GM12875 (cell line): ENCODE data around the gene PLA2G4D.

ENCODE experiments used
- H3K4me3 ChIP-seq: one replicate; pipeline ENCODE4 v1.5.1; 2011; ENCODE audit warnings: low read depth, low read length, control low read depth
- TF ChIP-seq, protein P1 (sequence below): IDR thresholded peaks from 2 replicates; pipeline ENCODE4 v1.5.1; 2011; ENCODE audit warnings: low read depth, mild to moderate bottlenecking, control low read depth, inconsistent platforms, low read length, moderate library complexity, borderline replicate concordance; ENCODE audit not compliant: insufficient read depth

The PLA2G4D gene

DNA sequence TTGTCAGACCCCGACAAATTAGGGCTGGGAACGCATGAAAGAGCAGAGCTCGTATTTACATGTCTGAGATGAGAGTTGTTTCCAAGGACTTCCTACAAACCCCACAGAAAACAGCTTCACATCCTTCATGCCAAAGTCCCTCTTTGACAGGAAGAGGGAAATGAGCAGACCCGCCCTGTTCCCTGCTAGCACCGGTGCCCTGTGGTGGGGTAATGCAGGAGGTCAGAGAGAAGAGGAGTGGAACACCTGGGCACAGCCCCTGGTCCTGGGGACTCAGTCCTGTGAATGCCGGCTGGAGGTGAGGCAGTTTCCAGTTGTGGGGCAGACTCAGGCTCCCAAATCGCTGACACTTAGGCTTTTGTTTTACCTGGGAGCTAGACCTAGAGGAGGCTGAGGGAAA, 4.0 kb downstream of the PLA2G4D start:
- TF ChIP-seq, protein P1, sequence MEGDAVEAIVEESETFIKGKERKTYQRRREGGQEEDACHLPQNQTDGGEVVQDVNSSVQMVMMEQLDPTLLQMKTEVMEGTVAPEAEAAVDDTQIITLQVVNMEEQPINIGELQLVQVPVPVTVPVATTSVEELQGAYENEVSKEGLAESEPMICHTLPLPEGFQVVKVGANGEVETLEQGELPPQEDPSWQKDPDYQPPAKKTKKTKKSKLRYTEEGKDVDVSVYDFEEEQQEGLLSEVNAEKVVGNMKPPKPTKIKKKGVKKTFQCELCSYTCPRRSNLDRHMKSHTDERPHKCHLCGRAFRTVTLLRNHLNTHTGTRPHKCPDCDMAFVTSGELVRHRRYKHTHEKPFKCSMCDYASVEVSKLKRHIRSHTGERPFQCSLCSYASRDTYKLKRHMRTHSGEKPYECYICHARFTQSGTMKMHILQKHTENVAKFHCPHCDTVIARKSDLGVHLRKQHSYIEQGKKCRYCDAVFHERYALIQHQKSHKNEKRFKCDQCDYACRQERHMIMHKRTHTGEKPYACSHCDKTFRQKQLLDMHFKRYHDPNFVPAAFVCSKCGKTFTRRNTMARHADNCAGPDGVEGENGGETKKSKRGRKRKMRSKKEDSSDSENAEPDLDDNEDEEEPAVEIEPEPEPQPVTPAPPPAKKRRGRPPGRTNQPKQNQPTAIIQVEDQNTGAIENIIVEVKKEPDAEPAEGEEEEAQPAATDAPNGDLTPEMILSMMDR = no peak
- H3K4me3 ChIP-seq = no peak overlapping the region

DNA sequence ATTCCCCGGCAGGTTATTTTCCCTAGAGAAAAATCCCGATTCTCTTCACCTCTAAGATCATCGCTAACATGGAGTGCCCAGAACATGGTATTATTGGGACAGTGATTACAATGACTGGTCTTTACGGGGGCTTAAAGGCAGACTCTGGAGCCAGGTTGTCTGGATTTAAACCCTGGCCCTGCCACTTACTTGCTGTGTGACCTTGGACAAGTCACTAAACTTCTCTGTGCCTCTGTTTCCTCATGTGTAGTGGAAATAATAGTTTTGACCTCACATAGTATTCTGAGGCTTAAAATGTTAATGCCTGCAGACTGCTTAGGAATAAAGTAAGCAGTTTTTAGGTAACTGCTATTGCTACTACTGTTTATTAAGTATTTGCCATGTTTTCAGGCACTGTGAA, 4.4 kb downstream of the PLA2G4D start:
- TF ChIP-seq, protein P1 = no peak
- no peak overlapping the region for H3K4me3 ChIP-seq

DNA sequence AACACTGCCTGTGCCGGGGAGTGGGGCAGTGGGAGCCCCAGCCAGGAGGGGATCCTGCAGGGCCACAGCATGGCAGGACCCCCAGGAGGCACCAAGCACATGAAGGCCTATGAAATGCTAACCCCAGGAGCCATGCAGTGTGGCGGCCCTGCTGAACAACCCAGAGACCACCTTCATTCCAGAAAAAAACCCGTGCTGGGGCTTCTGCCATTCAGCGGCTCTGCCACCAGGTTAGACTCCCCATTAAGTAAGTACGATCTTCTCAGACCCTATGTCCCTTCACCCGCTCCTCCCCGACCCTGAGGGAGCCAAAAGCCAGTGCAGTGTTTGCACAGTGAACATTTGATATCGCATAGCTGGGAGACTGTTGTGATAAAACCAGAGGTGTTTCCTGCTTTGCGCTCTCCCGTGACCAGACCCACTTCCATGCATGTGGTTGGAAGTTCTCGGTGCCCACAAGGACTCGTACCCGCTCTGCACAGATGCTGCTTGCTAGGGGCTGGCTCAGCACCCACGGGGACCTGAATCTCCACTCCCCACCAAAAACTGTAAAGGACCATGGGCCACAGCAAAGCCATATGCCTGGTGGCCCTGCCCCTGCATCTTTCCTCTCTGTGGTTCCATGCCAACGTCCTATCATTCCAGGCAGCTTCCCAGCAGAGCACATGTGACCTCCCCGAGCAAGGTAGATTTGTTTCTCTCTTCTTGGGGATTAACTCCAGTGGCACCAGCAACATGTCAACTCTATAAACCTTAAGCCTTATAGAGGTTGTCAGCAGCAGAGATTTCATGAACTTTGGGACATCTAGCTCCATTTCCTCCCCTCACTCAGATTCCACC, 5.3 kb downstream of the PLA2G4D start:
- TF ChIP-seq, protein P1 = no peak
- H3K4me3 ChIP-seq = no peak overlapping the region

DNA sequence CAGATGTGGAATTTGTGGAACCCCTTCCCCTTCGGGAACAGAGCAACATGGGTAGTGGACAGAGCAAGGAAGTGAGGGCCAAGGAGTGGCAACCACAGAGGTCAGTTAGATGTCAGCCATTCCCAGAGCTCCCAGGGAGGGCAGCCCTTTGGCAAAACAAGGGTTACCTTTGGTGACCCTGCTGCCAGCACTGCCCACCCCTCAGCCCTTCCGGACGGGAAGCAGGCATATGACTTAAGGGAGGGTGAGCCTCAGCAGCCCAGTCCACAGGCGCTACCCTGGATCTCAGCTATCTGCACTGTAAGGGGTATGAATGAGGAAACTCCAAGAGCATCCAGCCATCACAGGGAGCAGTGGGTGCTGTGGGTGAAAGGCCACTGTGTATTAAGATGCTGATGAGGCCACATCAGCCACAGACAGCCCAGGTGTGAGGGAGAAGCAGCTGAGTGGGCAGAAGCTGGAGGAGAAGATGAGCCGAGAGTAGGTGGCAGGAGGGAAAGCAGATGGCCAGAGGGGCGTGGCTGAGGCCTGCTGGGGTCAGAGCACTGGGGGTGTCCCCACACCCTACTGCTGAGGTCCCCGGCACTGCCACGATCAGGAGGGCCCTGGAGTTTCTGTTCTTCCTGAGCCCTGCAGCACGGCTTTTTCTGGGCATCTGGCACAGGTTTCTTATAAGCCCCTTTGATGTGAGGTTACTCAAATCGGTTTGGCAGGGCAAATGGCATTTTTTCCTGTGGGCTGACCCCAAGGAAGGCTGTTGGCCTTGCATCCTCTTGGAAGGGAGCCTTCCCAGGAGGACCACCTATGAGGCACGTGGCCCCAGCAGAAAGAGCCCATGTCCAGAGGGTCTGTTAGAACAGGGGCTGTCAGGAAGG, 6.2 kb downstream of the PLA2G4D start:
- TF ChIP-seq, protein P1 = no peak

DNA sequence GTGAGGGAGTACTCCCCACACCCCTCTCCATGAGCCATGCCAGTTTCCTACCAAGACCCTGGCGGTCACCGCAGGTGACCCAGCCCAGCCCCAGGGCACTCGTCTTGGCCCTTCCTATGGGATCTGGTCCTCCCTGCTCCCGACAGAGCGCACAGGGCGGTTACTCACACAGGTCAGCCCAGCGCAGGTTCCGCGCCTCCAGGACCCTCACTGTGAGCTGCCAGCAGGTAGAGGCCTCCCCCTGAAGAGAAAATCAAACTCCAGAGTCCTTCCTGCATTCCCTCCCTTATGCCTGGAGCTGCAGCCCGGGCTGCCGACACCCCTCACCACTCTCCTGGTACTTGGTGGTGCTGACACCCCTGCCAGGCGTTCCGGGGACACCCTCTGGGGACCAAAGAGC, 6.9 kb downstream of the PLA2G4D start:
- TF ChIP-seq, protein P1 = no peak
- no peak overlapping the region for H3K4me3 ChIP-seq

More for the DNA sequence above, 6.2 kb downstream of the PLA2G4D start:
- H3K4me3 ChIP-seq = no peak overlapping the region

DNA sequence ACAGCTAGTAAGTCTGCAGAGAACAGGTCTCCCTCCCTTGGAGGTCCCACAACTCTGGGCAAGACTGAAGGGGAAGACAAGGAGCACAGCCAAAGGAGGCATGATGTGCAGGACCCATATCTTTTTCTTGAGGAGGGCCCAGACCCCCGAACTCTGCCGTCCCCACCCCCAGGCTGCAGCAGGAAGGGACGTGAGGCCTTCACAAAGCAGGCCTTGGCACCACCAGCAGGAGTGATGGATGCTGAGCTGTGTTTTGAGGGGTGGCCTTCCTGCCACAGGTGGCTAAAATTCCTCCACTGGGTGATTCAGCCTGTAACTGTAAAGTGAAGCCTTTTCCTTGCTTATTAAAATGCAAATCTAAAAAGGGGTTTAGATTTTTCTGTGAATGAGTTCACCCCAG, 8.6 kb downstream of the PLA2G4D start:
- TF ChIP-seq, protein P1 = no peak

DNA sequence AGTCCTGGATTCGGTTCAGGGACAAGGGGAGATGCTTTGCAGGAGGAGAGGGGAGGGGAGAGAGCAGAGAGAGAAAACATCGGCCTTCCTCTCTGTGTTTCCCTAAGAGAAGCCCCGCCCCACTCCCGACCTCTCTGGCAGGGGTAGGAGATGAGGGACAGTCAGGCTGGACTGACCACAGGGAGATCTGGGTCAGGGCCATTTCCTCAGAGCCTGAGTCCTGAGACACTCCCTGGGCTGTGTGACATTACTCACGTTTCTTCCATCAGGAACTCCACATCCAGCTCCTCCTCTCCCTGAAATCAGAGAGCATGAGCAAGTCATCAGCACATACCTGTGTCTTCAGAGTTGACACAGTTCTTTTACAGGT, 9.1 kb downstream of the PLA2G4D start:
- no peak overlapping the region for H3K4me3 ChIP-seq

More for the DNA sequence above, 8.6 kb downstream of the PLA2G4D start:
- no peak overlapping the region for H3K4me3 ChIP-seq

More for the DNA sequence above, 9.1 kb downstream of the PLA2G4D start:
- TF ChIP-seq, protein P1 = no peak
